Transverse colon (tissue), 4 donors: ENCODE measurements around the gene NRP1. TPM values are rescaled to one million over a fixed set of nuclear protein-coding genes. Genes with fewer than 3 reads are reported as not detected.

Experiments used
- DNase-seq: peaks from one replicate; pipeline ENCODE4 v3.0.0-alpha.2; 2019
- H3K27ac ChIP-seq, 4 donors: fragments of 200-600 bp; sonication (generic); 2 replicates each; pipeline ENCODE4 v1.5.1; 2016 to 2018; ENCODE audit warnings: inconsistent platforms in 4 of 4
- H3K27me3 ChIP-seq: fragments of 200-600 bp; sonication (generic); 2 replicates; pipeline ENCODE4 v1.5.1; 2017; ENCODE audit warnings: inconsistent platforms
- H3K36me3 ChIP-seq, 4 donors: fragments of 200-600 bp; sonication (generic); 2 replicates each; pipeline ENCODE4 v1.5.1; 2017 to 2019; ENCODE audit warnings: inconsistent platforms in 4 of 4
- H3K4me1 ChIP-seq, 4 donors: fragments of 200-600 bp; sonication (generic); 2 replicates each; pipeline ENCODE4 v1.5.1; 2017 to 2020; ENCODE audit warnings: inconsistent platforms in 4 of 4
- H3K4me3 ChIP-seq, 4 donors: fragments of 200-600 bp; sonication (generic); 1 replicate in 1 of 4; 2 replicates in 3 of 4; pipeline versions ENCODE4 v1.5.1 to v1.6.1; 2017 to 2019; ENCODE audit warnings: inconsistent platforms in 4 of 4
- H3K9me3 ChIP-seq, 2 donors: fragments of 200-600 bp; sonication (generic); 2 replicates each; pipeline ENCODE4 v1.5.1; 2017 to 2019; ENCODE audit warnings: inconsistent platforms in 2 of 2
- EP300 ChIP-seq: sonication (generic); formaldehyde crosslinking; IDR thresholded peaks from one replicate; pipeline ENCODE4 v1.6.1; 2017; ENCODE audit warnings: antibody characterized with exemption, low read depth
- POLR2A ChIP-seq: fragments of 450-650 bp; IDR thresholded peaks from one replicate; pipeline ENCODE4 v1.6.1; 2016; ENCODE audit warnings: antibody characterized with exemption, mild to moderate bottlenecking, moderate library complexity
- POLR2AphosphoS5 ChIP-seq, 3 donors: sonication (generic); formaldehyde crosslinking; IDR thresholded peaks; one replicate each; pipeline ENCODE4 v1.6.1; 2016; ENCODE audit warnings: antibody characterized with exemption in 3 of 3
- WGBS, 2 donors: methylation state at CpG; one replicate each; pipeline ENCODE4 v1.1.5; 2018; ENCODE audit warnings: low coverage in 1 of 2; 5-methylcytosine and 5-hydroxymethylcytosine counted together
- in situ Hi-C, 4 donors: fragments of 200-750 bp; cut with MboI; loops; one replicate each; pipeline versions ENCODE4 v1.15.0 to v1.15.1; 2017; ENCODE audit warnings: low sequenced_read_pairs in 3 of 4, low pct_ligation_motif_present in 1 of 4, low pct_unique_long_range_greater_than_20kb in 1 of 4
- intact Hi-C: fragments of 100-400 bp; cut with DNase I; formaldehyde crosslinking; loops from one replicate; pipeline ENCODE4 v1.15.1; 2023; ENCODE audit warnings: low total_unique reads
- small RNA-seq, 4 donors: library from RNA; depleted of rRNA; stranded (forward); fragments of <200 nt; gene quantifications; one replicate each; pipeline ENCODE3, GENCODE V24; 2016
- total RNA-seq, 4 donors: library from RNA; depleted of rRNA; stranded (reverse); fragments of >200 nt; gene quantifications; one replicate each; pipeline ENCODE4 v1.1.0, GENCODE V29; 2016
- TF ChIP-seq, protein P1 (sequence below), 5 experiments: fragments of 200-600 bp in 3 of 5; fragments of 450-650 bp in 2 of 5; sonication (generic) in 3 of 5; IDR thresholded peaks; 1 replicate in 2 of 5; 2 replicates in 3 of 5; pipeline ENCODE4 v1.5.1; 2016 to 2017; ENCODE audit warnings: antibody characterized with exemption in 5 of 5, inconsistent platforms in 3 of 5, mild to moderate bottlenecking in 2 of 5, moderate library complexity in 1 of 5

The NRP1 gene
- total RNA-seq, 4 donors from 2014 or later: 14.1 to 35.5 (median 19.5) TPM

DNA sequence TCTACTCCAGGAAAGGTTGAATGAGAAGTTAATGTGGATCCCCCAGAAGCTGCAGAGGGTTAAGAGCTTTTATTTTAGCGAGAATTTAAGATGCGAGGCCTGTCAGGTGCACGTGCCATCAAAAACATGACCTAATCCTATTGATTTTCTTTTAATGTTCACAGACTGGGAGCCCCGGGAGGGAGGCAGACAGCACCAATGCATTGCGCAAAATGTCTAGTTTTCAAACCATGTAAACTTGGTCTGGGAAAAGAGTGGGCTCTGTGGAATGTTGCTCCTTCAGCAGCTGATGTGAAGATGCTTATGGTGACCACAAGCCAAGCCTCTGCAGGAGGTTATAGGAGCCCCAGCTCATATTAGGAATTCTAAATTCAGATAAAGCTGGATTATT is 204.5 kb downstream of the NRP1 start:
- Histone ChIP-seq H3K27ac (no peak overlapping the region), H3K4me3 (no peak overlapping the region), H3K27me3 (no peaks in the 10 kb centered on the region), H3K9me3 (no peaks in the 10 kb centered on the region), H3K4me1 (peaks cover 0 to 11% (median 6%) of the 10 kb centered on the region in 4 donors), H3K36me3 (no peaks in the 10 kb centered on the region)
- DNase-seq: no peak
- in situ Hi-C loops (no loop called here), intact Hi-C loops (no loop called here)
- 78 to 82% methylated on average over 3 to 5 of the region's 5 CpGs for WGBS, 2 donors
- no peak for TF ChIP-seq EP300
- TF ChIP-seq, protein P1, sequence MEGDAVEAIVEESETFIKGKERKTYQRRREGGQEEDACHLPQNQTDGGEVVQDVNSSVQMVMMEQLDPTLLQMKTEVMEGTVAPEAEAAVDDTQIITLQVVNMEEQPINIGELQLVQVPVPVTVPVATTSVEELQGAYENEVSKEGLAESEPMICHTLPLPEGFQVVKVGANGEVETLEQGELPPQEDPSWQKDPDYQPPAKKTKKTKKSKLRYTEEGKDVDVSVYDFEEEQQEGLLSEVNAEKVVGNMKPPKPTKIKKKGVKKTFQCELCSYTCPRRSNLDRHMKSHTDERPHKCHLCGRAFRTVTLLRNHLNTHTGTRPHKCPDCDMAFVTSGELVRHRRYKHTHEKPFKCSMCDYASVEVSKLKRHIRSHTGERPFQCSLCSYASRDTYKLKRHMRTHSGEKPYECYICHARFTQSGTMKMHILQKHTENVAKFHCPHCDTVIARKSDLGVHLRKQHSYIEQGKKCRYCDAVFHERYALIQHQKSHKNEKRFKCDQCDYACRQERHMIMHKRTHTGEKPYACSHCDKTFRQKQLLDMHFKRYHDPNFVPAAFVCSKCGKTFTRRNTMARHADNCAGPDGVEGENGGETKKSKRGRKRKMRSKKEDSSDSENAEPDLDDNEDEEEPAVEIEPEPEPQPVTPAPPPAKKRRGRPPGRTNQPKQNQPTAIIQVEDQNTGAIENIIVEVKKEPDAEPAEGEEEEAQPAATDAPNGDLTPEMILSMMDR (IDR thresholded peaks at IDR 0.05): no peak
- TF ChIP-seq POLR2A: no peak
- TF ChIP-seq POLR2AphosphoS5 (IDR thresholded peaks at IDR 0.05): no peak

DNA sequence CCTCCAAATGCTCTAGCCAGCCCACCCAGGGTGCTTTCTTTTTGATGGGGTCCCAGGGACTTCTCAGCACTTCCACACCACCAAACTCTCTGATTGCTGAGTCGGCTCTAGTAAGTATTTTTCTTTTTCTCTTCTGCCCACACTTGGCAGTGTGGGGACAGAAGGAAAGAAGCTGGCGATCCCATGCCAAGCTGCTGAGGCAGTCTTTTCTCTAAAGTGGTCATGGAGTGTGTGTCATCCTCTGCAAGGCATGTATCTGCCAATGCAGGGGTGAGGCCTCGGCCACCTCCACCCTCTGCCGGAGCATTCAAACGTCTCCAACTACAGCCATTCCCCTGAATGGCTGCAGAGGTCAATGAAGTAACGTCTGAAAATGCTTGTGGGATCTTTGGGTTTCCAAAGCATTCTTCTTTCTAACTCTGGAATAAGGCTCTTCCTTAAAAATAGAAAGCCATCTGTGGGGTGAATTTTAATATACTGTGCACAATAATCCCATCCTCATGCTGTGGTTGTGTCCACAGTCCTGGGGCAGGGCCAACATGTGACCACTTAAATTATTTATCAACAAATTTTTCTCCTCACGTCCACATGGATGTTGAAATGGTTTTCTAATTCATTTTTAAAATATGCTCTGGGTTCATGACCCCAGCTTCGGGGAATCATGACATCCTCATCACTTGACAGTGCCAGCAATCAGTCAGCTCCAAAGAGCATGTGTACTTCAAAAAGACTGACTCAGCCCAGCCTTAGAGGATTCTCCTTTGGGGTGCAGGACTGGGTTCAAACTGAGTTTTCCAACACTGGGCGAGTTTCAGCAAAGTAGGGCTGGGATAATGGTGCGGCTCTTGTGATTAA is 205.1 kb downstream of the NRP1 start:
- in situ Hi-C loops (no loop called here), intact Hi-C loops (no loop called here)
- H3K4me1 ChIP-seq: peaks cover 0 to 8% (median 6%) of the 10 kb centered on the region in 4 donors
- no peak for DNase-seq
- no peaks in the 10 kb centered on the region for H3K36me3 ChIP-seq
- H3K4me3 ChIP-seq: no peak overlapping the region
- WGBS, 2 donors: 74 to 82% methylated on average over 4 to 10 of the region's 10 CpGs
- H3K27ac ChIP-seq: peak overlapping the region in 2 of 4 donors; percentile 23 to 31
- no peaks in the 10 kb centered on the region for H3K27me3 ChIP-seq
- H3K9me3 ChIP-seq: no peaks in the 10 kb centered on the region
- TF ChIP-seq POLR2AphosphoS5 (IDR thresholded peaks at IDR 0.05) (peak in 1 of 3 donors; percentile 10), POLR2A (no peak), EP300 (no peak)
- TF ChIP-seq, protein P1 (IDR thresholded peaks at IDR 0.05): no peak

DNA sequence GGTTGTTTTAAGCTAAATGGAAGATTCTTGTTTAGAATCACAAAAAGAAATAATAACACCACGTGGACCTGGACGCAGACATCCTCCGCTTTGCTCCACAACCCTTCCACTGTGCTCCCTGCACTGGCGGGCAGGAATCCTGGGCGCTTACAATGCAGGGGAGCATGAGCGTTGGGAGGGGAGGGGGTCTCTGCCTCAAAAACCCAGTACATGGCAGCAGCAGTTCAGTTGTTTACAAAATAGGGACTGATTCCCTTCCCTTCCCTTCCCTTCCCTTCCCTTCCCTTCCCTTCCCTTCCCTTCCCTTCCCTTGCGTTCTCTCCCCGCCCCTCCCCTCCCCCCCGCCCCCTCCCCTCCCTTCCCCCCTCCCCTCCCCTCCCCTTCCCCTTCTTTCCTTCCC is 206.8 kb downstream of the NRP1 start:
- Histone ChIP-seq H3K9me3 (no peaks in the 10 kb centered on the region), H3K27ac (no peak overlapping the region), H3K4me1 (no peaks in the 10 kb centered on the region), H3K4me3 (no peak overlapping the region), H3K36me3 (no peaks in the 10 kb centered on the region), H3K27me3 (no peaks in the 10 kb centered on the region)
- WGBS, 2 donors: 81 to 98% methylated on average over 6 to 9 of the region's 9 CpGs
- in situ Hi-C loops (no loop called here), intact Hi-C loops (no loop called here)
- DNase-seq: no peak
- TF ChIP-seq POLR2AphosphoS5 (IDR thresholded peaks at IDR 0.05) (no peak), EP300 (no peak), POLR2A (no peak)
- TF ChIP-seq, protein P1 (IDR thresholded peaks at IDR 0.05): no peak

Small RNA genes within 50 kb of the gene (small RNA-seq; reads per million reads assigned to genes)
- 0 reads per million in 4 donors for gene AL353600.1
- 0 reads per million in 4 donors for gene RN7SL398P
